ENCODE results near the gene SMAD5. TPM values are rescaled to one million over a fixed set of nuclear protein-coding genes. Genes with fewer than 3 reads are reported as not detected.

SMAD5 gene
- total RNA-seq, 1 donor from 2014 or later, result 102 TPM

GRCh38 chr5:136094189-136094912 lies 38.3 kb upstream of the SMAD5 start:
- Histone ChIP-seq H3K4me1 (no peaks in the 10 kb centered on the region), H3F3A (ENCODE audit: low read depth) (no peaks in the 10 kb centered on the region), H3K27ac (no peak overlapping the region), H3K27me3 (no peaks in the 10 kb centered on the region), H4K20me1 (ENCODE audit: low read depth) (no peaks in the 10 kb centered on the region), H3K9me3 (ENCODE audit: low read depth) (no peaks in the 10 kb centered on the region), H3K36me3 (no peaks in the 10 kb centered on the region), H2AFZ (replicated peaks) (no peak overlapping the region), H3K79me2 (ENCODE audit: low read depth) (no peaks in the 10 kb centered on the region), H3K4me3 (no peak overlapping the region), H3K4me2 (no peak overlapping the region), H3K9ac (no peak overlapping the region)
- H3K27me3 Mint-ChIP-seq (ENCODE audit: insufficient read depth, low read depth), result no peaks in the 10 kb centered on the region
- H3K27ac Mint-ChIP-seq, result no peak overlapping the region
- TF ChIP-seq EZH2phosphoT487 (IDR thresholded peaks at IDR 0.05), result no peak
- no peak for TF ChIP-seq EZH2 (IDR thresholded peaks at IDR 0.05)
- no peak for TF ChIP-seq CTCF (IDR thresholded peaks at IDR 0.05)
- no peak for DNase-seq (ENCODE audit: low spot score)
- H3K4me1 Mint-ChIP-seq, result peaks cover 6% of the 10 kb centered on the region
- H3K4me3 Mint-ChIP-seq, result no peak overlapping the region
- no peaks in the 10 kb centered on the region for H3K36me3 Mint-ChIP-seq
- no peaks in the 10 kb centered on the region for H3K9me3 Mint-ChIP-seq

GRCh38 chr5:136094913-136095641 lies 37.6 kb upstream of the SMAD5 start:
- no peaks in the 10 kb centered on the region for H3K9me3 ChIP-seq (ENCODE audit: low read depth)
- no peaks in the 10 kb centered on the region for H3K27me3 ChIP-seq
- H3K9ac ChIP-seq, result no peak overlapping the region
- H3K27ac Mint-ChIP-seq, result no peak overlapping the region
- no peak overlapping the region for H3K27ac ChIP-seq
- no peaks in the 10 kb centered on the region for H3K9me3 Mint-ChIP-seq
- peaks cover 6% of the 10 kb centered on the region for H3K4me1 Mint-ChIP-seq
- H4K20me1 ChIP-seq (ENCODE audit: low read depth), result no peaks in the 10 kb centered on the region
- H3K79me2 ChIP-seq (ENCODE audit: low read depth), result no peaks in the 10 kb centered on the region
- DNase-seq (ENCODE audit: low spot score), result no peak
- TF ChIP-seq EZH2phosphoT487 (IDR thresholded peaks at IDR 0.05), result no peak
- TF ChIP-seq EZH2 (IDR thresholded peaks at IDR 0.05), result no peak
- TF ChIP-seq CTCF (IDR thresholded peaks at IDR 0.05), result no peak
- no peak overlapping the region for H2AFZ ChIP-seq (replicated peaks)
- no peak overlapping the region for H3K4me3 Mint-ChIP-seq
- H3K27me3 Mint-ChIP-seq (ENCODE audit: insufficient read depth, low read depth), result no peaks in the 10 kb centered on the region
- H3K36me3 ChIP-seq, result no peaks in the 10 kb centered on the region
- no peaks in the 10 kb centered on the region for H3K4me1 ChIP-seq
- H3K4me2 ChIP-seq, result no peak overlapping the region
- H3K4me3 ChIP-seq, result no peak overlapping the region
- no peaks in the 10 kb centered on the region for H3F3A ChIP-seq (ENCODE audit: low read depth)
- H3K36me3 Mint-ChIP-seq, result no peaks in the 10 kb centered on the region

GRCh38 chr5:136098176-136098575 lies 34.5 kb upstream of the SMAD5 start:
- Histone ChIP-seq H3K27me3 (no peaks in the 10 kb centered on the region), H3K36me3 (no peaks in the 10 kb centered on the region), H3F3A (ENCODE audit: low read depth) (no peaks in the 10 kb centered on the region), H4K20me1 (ENCODE audit: low read depth) (no peaks in the 10 kb centered on the region), H3K4me2 (no peak overlapping the region), H3K4me3 (no peak overlapping the region), H3K27ac (no peak overlapping the region), H3K9ac (no peak overlapping the region), H3K79me2 (ENCODE audit: low read depth) (no peaks in the 10 kb centered on the region), H2AFZ (replicated peaks) (no peak overlapping the region), H3K4me1 (no peaks in the 10 kb centered on the region), H3K9me3 (ENCODE audit: low read depth) (no peaks in the 10 kb centered on the region)
- DNase-seq (ENCODE audit: low spot score), result no peak
- TF ChIP-seq CTCF (IDR thresholded peaks at IDR 0.05) (no peak), EZH2phosphoT487 (IDR thresholded peaks at IDR 0.05) (no peak)
- H3K4me3 Mint-ChIP-seq, result no peak overlapping the region
- H3K36me3 Mint-ChIP-seq, result no peaks in the 10 kb centered on the region
- H3K27ac Mint-ChIP-seq, result no peak overlapping the region
- no peaks in the 10 kb centered on the region for H3K9me3 Mint-ChIP-seq
- H3K27me3 Mint-ChIP-seq (ENCODE audit: insufficient read depth, low read depth), result no peaks in the 10 kb centered on the region
- peaks cover 12% of the 10 kb centered on the region for H3K4me1 Mint-ChIP-seq

All from neural progenitor cell (in vitro differentiated cells).